Effector memory CD4-positive, alpha-beta T cell (primary cell): Measurements from ENCODE around the gene CD300C.
"Not testable (repeated sequence)": the region's sequence is repeated elsewhere in the genome, so short reads cannot be mapped to it uniquely, and the experiment has no call there.

Experiments used
- DNase-seq, 3 donors: peaks; one replicate each; pipeline ENCODE4 v3.0.0-alpha.2; 2020
- H3K27ac ChIP-seq: 2 replicates; pipeline ENCODE4 v1.7.0; 2013; ENCODE audit warnings: mild to moderate bottlenecking, low read length, moderate library complexity; ENCODE audit not compliant: insufficient read depth, poor library complexity, severe bottlenecking
- H3K27me3 ChIP-seq: replicated peaks from 2 replicates; pipeline ENCODE4 v1.7.0; 2013; ENCODE audit warnings: mild to moderate bottlenecking, low read length; ENCODE audit not compliant: insufficient read depth, control insufficient read depth, poor library complexity, severe bottlenecking
- H3K36me3 ChIP-seq: 2 replicates; pipeline ENCODE4 v1.7.0; 2013; ENCODE audit warnings: mild to moderate bottlenecking, low read length, moderate library complexity; ENCODE audit not compliant: control insufficient read depth, insufficient read depth
- H3K4me1 ChIP-seq: 2 replicates; pipeline ENCODE4 v1.7.0; 2013; ENCODE audit warnings: low read length, mild to moderate bottlenecking; ENCODE audit not compliant: control insufficient read depth, insufficient read depth, poor library complexity, severe bottlenecking
- H3K4me3 ChIP-seq: 2 replicates; pipeline ENCODE4 v1.7.0; 2013; ENCODE audit warnings: low read length, low read depth, mild to moderate bottlenecking; ENCODE audit not compliant: insufficient read depth, poor library complexity, severe bottlenecking
- H3K9me3 ChIP-seq: 2 replicates; pipeline ENCODE4 v1.7.0; 2013; ENCODE audit warnings: mild to moderate bottlenecking, low read length, moderate library complexity; ENCODE audit not compliant: control insufficient read depth

CD300C gene

GRCh38 chr17:74574489-74575142 is 28.7 kb upstream of the CD300C start:
- H3K9me3 ChIP-seq = no peaks in the 10 kb centered on the region
- no peaks in the 10 kb centered on the region for H3K27me3 ChIP-seq
- no peak overlapping the region for H3K4me3 ChIP-seq
- H3K4me1 ChIP-seq = peaks cover 1% of the 10 kb centered on the region
- H3K27ac ChIP-seq = no peak overlapping the region
- no peak for DNase-seq
- H3K36me3 ChIP-seq = no peaks in the 10 kb centered on the region

- H3K4me3 ChIP-seq, H3K36me3 ChIP-seq, H3K9me3 ChIP-seq, H3K27ac ChIP-seq, H3K4me1 ChIP-seq, H3K27me3 ChIP-seq, DNase-seq: not testable (repeated sequence)
These were observed 27.7 kb upstream of the CD300C start for GRCh38 chr17:74573635-74574034.

- no peak for DNase-seq
- no peaks in the 10 kb centered on the region for H3K4me1 ChIP-seq
These were observed 27.3 kb upstream of the CD300C start for GRCh38 chr17:74573169-74573568.

GRCh38 chr17:74571621-74572270 is 25.8 kb upstream of the CD300C start:
- Histone ChIP-seq H3K4me3 (no peak overlapping the region), H3K27ac (no peak overlapping the region), H3K9me3 (no peaks in the 10 kb centered on the region), H3K36me3 (no peaks in the 10 kb centered on the region), H3K4me1 (no peaks in the 10 kb centered on the region), H3K27me3 (no peaks in the 10 kb centered on the region)
- DNase-seq = no peak

More at GRCh38 chr17:74573169-74573568, 27.3 kb upstream of the CD300C start:
- Histone ChIP-seq H3K36me3 (no peaks in the 10 kb centered on the region), H3K27me3 (no peaks in the 10 kb centered on the region), H3K9me3 (no peaks in the 10 kb centered on the region), H3K27ac (no peak overlapping the region), H3K4me3 (no peak overlapping the region)

- no peak for DNase-seq
- H3K4me3 ChIP-seq = no peak overlapping the region
- H3K4me1 ChIP-seq = no peaks in the 10 kb centered on the region
- no peak overlapping the region for H3K27ac ChIP-seq
- H3K9me3 ChIP-seq = no peaks in the 10 kb centered on the region
- no peaks in the 10 kb centered on the region for H3K36me3 ChIP-seq
- H3K27me3 ChIP-seq = no peaks in the 10 kb centered on the region
These were observed 23.4 kb upstream of the CD300C start for GRCh38 chr17:74569020-74570003.

- Histone ChIP-seq H3K4me3 (no peak overlapping the region), H3K36me3 (no peaks in the 10 kb centered on the region), H3K4me1 (no peaks in the 10 kb centered on the region), H3K9me3 (no peaks in the 10 kb centered on the region), H3K27me3 (peaks cover 4% of the 10 kb centered on the region), H3K27ac (no peak overlapping the region)
- DNase-seq = no peak
These were observed 22.4 kb upstream of the CD300C start for GRCh38 chr17:74568106-74568873.

GRCh38 chr17:74567397-74567796 is 21.5 kb upstream of the CD300C start, which contains the start of gene CD300H:
CD300H (minus strand) TSS chr17:74567509.
- no peaks in the 10 kb centered on the region for H3K9me3 ChIP-seq
- H3K36me3 ChIP-seq = no peaks in the 10 kb centered on the region
- no peak within 1 kb of the TSS for H3K27ac ChIP-seq
- DNase-seq = no peak
- peaks cover 4% of the 10 kb centered on the region for H3K27me3 ChIP-seq
- no peak within 1 kb of the TSS for H3K4me3 ChIP-seq
- H3K4me1 ChIP-seq = no peaks in the 10 kb centered on the region

GRCh38 chr17:74566132-74566753 is 20.3 kb upstream of the CD300C start:
- no peak overlapping the region for H3K4me3 ChIP-seq
- no peaks in the 10 kb centered on the region for H3K4me1 ChIP-seq
- no peak overlapping the region for H3K27ac ChIP-seq
- H3K9me3 ChIP-seq = no peaks in the 10 kb centered on the region
- H3K27me3 ChIP-seq = peaks cover 4% of the 10 kb centered on the region
- DNase-seq = no peak
- H3K36me3 ChIP-seq = no peaks in the 10 kb centered on the region

- Histone ChIP-seq H3K4me1 (no peaks in the 10 kb centered on the region), H3K36me3 (no peaks in the 10 kb centered on the region), H3K9me3 (no peaks in the 10 kb centered on the region), H3K27ac (no peak overlapping the region), H3K4me3 (no peak overlapping the region), H3K27me3 (peaks cover 4% of the 10 kb centered on the region)
- DNase-seq = no peak
These were observed 19.2 kb upstream of the CD300C start for GRCh38 chr17:74565126-74565525.
